HEK293T (cell line): ENCODE results near the gene ASB18.

Experiments used
- ARNT ChIP-seq: fragments of 450-650 bp; IDR thresholded peaks from 2 replicates; pipeline ENCODE4 v1.6.1; 2017; ENCODE audit warnings: mild to moderate bottlenecking
- BHLHE40 ChIP-seq: fragments of 450-650 bp; IDR thresholded peaks from 2 replicates; pipeline ENCODE4 v1.6.1; 2016; ENCODE audit warnings: mild to moderate bottlenecking, moderate library complexity, borderline replicate concordance
- ELF4 ChIP-seq: fragments of 450-650 bp; IDR thresholded peaks from 2 replicates; pipeline ENCODE4 v1.6.1; 2017; ENCODE audit warnings: antibody characterized with exemption
- FOXK2 ChIP-seq: fragments of 450-650 bp; IDR thresholded peaks from 2 replicates; pipeline ENCODE4 v1.6.1; 2016; ENCODE audit warnings: mild to moderate bottlenecking
- FOXM1 ChIP-seq: fragments of 450-650 bp; IDR thresholded peaks from 2 replicates; pipeline ENCODE4 v1.6.1; 2017; ENCODE audit warnings: mild to moderate bottlenecking, borderline replicate concordance
- HDGF ChIP-seq: fragments of 450-650 bp; IDR thresholded peaks from 2 replicates; pipeline ENCODE4 v1.6.1; 2017; ENCODE audit warnings: antibody characterized with exemption, borderline replicate concordance
- L3MBTL2 ChIP-seq: fragments of 450-650 bp; conservative IDR thresholded peaks from 2 replicates; pipeline ENCODE4 v1.6.1; 2016; ENCODE audit warnings: mild to moderate bottlenecking
- LEF1 ChIP-seq: fragments of 450-650 bp; IDR thresholded peaks from 2 replicates; pipeline ENCODE4 v1.6.1; 2017; ENCODE audit warnings: mild to moderate bottlenecking, borderline replicate concordance
- NFRKB ChIP-seq: fragments of 450-650 bp; IDR thresholded peaks from 2 replicates; pipeline ENCODE4 v1.6.1; 2016; ENCODE audit warnings: mild to moderate bottlenecking, moderate library complexity
- PKNOX1 ChIP-seq: fragments of 450-650 bp; IDR thresholded peaks from 2 replicates; pipeline ENCODE4 v1.6.1; 2016
- SP1 ChIP-seq: fragments of 450-650 bp; IDR thresholded peaks from 2 replicates; pipeline ENCODE4 v1.6.1; 2017
- SUZ12 ChIP-seq: fragments of 450-650 bp; IDR thresholded peaks from 2 replicates; pipeline ENCODE4 v1.6.1; 2016; ENCODE audit warnings: mild to moderate bottlenecking
- TARDBP ChIP-seq: fragments of 450-650 bp; IDR thresholded peaks from 2 replicates; pipeline ENCODE4 v1.6.1; 2016

GRCh38 chr2:236284208-236284607 lies 20.0 kb upstream of the ASB18 start:
- TF ChIP-seq BHLHE40 (no peak), ELF4 (no peak), FOXM1 (no peak), L3MBTL2 (no peak), ARNT (no peak), SUZ12 (no peak), FOXK2 (no peak), NFRKB (no peak), LEF1 (no peak), PKNOX1 (no peak), TARDBP (no peak), SP1 (no peak), HDGF (no peak)
